Small intestine (tissue), 16 donors: ENCODE results near the gene PRKAR2B. TPM values are rescaled to one million over a fixed set of nuclear protein-coding genes. Genes with fewer than 3 reads are reported as not detected.

ENCODE experiments used
- DNase-seq, 2 donors: peaks; one replicate each; pipeline versions ENCODE4 v3.0.0 to v3.0.0-alpha.2; 2013
- FAIRE-seq: peaks from 2 replicates; lab custom pipeline; 2012; peaks lifted over from hg19 to GRCh38; lab: Jason Lieb, UNC
- H3K27ac ChIP-seq, 3 donors: one replicate each; pipeline ENCODE4 v1.5.1; 2013; ENCODE audit warnings: low read length in 2 of 3, mild to moderate bottlenecking in 2 of 3, control low read depth in 1 of 3, inconsistent platforms in 1 of 3, low read depth in 1 of 3, moderate library complexity in 1 of 3
- H3K27me3 ChIP-seq, 3 donors: one replicate each; pipeline ENCODE4 v1.6.1; 2013; ENCODE audit warnings: low read length in 3 of 3, inconsistent platforms in 1 of 3; ENCODE audit not compliant: control insufficient read depth in 3 of 3, insufficient read depth in 3 of 3
- H3K36me3 ChIP-seq, 3 donors: one replicate each; pipeline ENCODE4 v1.6.1; 2013; ENCODE audit warnings: low read length in 3 of 3, inconsistent platforms in 1 of 3, low read depth in 1 of 3, mild to moderate bottlenecking in 1 of 3, moderate library complexity in 1 of 3; ENCODE audit not compliant: control insufficient read depth in 3 of 3, insufficient read depth in 2 of 3
- H3K4me1 ChIP-seq, 3 donors: one replicate each; pipeline ENCODE4 v1.6.1; 2013; ENCODE audit warnings: low read length in 2 of 3, inconsistent platforms in 1 of 3, low read depth in 1 of 3, mild to moderate bottlenecking in 1 of 3, moderate library complexity in 1 of 3; ENCODE audit not compliant: control insufficient read depth in 3 of 3, insufficient read depth in 2 of 3
- H3K4me3 ChIP-seq, 3 donors: one replicate each; pipeline ENCODE4 v1.5.1; 2013; ENCODE audit warnings: low read length in 3 of 3, control low read depth in 1 of 3, inconsistent platforms in 1 of 3, low read depth in 1 of 3, mild to moderate bottlenecking in 1 of 3, moderate library complexity in 1 of 3
- H3K9me3 ChIP-seq, 2 donors: one replicate each; pipeline ENCODE4 v1.6.1; 2013; ENCODE audit warnings: low read depth in 1 of 2, low read length in 1 of 2; ENCODE audit not compliant: control insufficient read depth in 2 of 2, insufficient read depth in 1 of 2
- WGBS, 3 donors: extraction: QIAGEN DNeasy Blood & Tissue Kit; methylation state at CpG; one replicate each; pipeline ENCODE4 v1.1.7; 2013; 5-methylcytosine and 5-hydroxymethylcytosine counted together
- long read RNA-seq, 10 donors: transcript quantifications; one replicate each; lab custom pipeline, GENCODE V29; 2026
- polyA plus RNA-seq, 4 donors: library from polyadenylated mRNA; stranded (reverse) in 3 of 4; unstranded in 1 of 4; fragments of 200-250 nt in 3 of 4; fragments of 120-200 nt in 1 of 4; gene quantifications; one replicate each; pipeline versions ENCODE4 v1.2.1 to v1.2.3, GENCODE V29; 2013
- donor health status: healthy with polysubstance abuse.
- donor health status: control.
- donor health status: control.
- donor health status: Bipolar disorder and iron deficiency.
- donor health status: healthy.

PRKAR2B gene
- 10 to 100 TPM in 1 of 4 donors, 1 to 10 TPM in 2, under 1 TPM in 1; 0.89 to 12.9 (median 7.2) TPM for polyA plus RNA-seq
- long read RNA-seq, donor 1, partial matches to known transcripts = 0 of 1 reads
- long read RNA-seq, donor 1, other reads (novel, unspliced or antisense) = 0 of 1 reads
- long read RNA-seq, donor 2, partial matches to known transcripts = 0 of 1 reads
- long read RNA-seq, donor 2, other reads (novel, unspliced or antisense) = 0 of 1 reads
- long read RNA-seq, donor 3, partial matches to known transcripts = 0 of 4 reads
- long read RNA-seq, donor 3, other reads (novel, unspliced or antisense) = 0 of 4 reads
- long read RNA-seq, donor 4 = 0 reads
- long read RNA-seq, donor 5, partial matches to known transcripts = 0 of 1 reads
- long read RNA-seq, donor 5, other reads (novel, unspliced or antisense) = 0 of 1 reads
- long read RNA-seq, donor 6, partial matches to known transcripts = 0 of 3 reads
- long read RNA-seq, donor 6, other reads (novel, unspliced or antisense) = 0 of 3 reads
- long read RNA-seq, donor 7, transcript PRKAR2B-201 (11 exons, 3,745 nt) = major isoform, 16 of 16 reads
- long read RNA-seq, donor 7, partial matches to known transcripts = 0 of 16 reads
- long read RNA-seq, donor 7, other reads (novel, unspliced or antisense) = 0 of 16 reads
- long read RNA-seq, donor 8 = 0 reads
- long read RNA-seq, donor 9, partial matches to known transcripts = 0 of 1 reads
- long read RNA-seq, donor 9, other reads (novel, unspliced or antisense) = 0 of 1 reads
- long read RNA-seq, donor 10, transcript PRKAR2B-201 (11 exons, 3,745 nt) = major isoform, 11 of 11 reads
- long read RNA-seq, donor 10, partial matches to known transcripts = 0 of 11 reads
- long read RNA-seq, donor 10, other reads (novel, unspliced or antisense) = 0 of 11 reads

GRCh38 chr7:107044347-107045194 lies at the start of gene PRKAR2B:
Gene PRKAR2B, plus strand, starts transcription at chr7:107044705. Its CDS starts 203 bp downstream, at chr7:107044908.
- peaks cover 0 to 11% (median 0%) of the 10 kb centered on the region in 3 donors for H3K27me3 ChIP-seq
- peaks cover 0 to 11% (median 0%) of the 10 kb centered on the region in 3 donors for H3K4me1 ChIP-seq
- DNase-seq (peak; percentile 27 to 73), FAIRE-seq (no peak)
- no peaks in the 10 kb centered on the region for H3K36me3 ChIP-seq
- 1% methylated on average over 47 to 110 of the region's 110 CpGs for WGBS, 3 donors
- peak within 1 kb of the TSS in 2 of 3 donors; percentile 70 to 83 for H3K27ac ChIP-seq
- no peaks in the 10 kb centered on the region for H3K9me3 ChIP-seq
- peak within 1 kb of the TSS; percentile 51 to 70 (median 55) for H3K4me3 ChIP-seq

DNA sequence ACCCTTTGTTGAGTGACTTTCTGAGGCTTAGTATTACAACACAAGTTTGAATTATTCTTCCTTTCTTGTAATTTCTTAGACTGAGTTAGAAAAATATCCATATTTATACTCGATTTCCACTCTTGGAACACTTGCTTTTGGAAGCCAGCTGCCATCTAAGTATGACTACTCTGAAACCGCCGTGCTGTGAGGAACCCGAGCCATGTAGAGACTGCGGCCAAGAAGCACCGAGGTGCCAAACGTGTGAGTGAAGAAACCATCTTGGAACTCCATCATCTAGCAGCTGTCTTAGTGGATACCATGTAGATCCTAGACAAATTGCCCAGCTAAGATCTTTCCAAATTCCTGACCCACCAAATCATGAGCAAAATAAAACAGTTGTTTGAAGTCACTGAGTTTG lies 49.7 kb upstream of the PRKAR2B start:
- no peaks in the 10 kb centered on the region for H3K9me3 ChIP-seq
- H3K36me3 ChIP-seq = no peaks in the 10 kb centered on the region
- FAIRE-seq (no peak), DNase-seq (no peak)
- no peaks in the 10 kb centered on the region for H3K4me1 ChIP-seq
- WGBS, 3 donors = 78 to 89% (median 82%) methylated on average over 7 of the region's 7 CpGs
- H3K27ac ChIP-seq = no peak overlapping the region
- no peaks in the 10 kb centered on the region for H3K27me3 ChIP-seq
- no peak overlapping the region for H3K4me3 ChIP-seq

GRCh38 chr7:106997487-106998271 lies 46.8 kb upstream of the PRKAR2B start:
- DNase-seq = no peak
- no peaks in the 10 kb centered on the region for H3K27me3 ChIP-seq
- H3K27ac ChIP-seq = no peak overlapping the region
- no peaks in the 10 kb centered on the region for H3K9me3 ChIP-seq
- H3K4me3 ChIP-seq = no peak overlapping the region
- 48 to 77% (median 58%) methylated on average over 5 of the region's 5 CpGs for WGBS, 3 donors
- H3K36me3 ChIP-seq = no peaks in the 10 kb centered on the region
- no peak for FAIRE-seq
- H3K4me1 ChIP-seq = no peaks in the 10 kb centered on the region

DNA sequence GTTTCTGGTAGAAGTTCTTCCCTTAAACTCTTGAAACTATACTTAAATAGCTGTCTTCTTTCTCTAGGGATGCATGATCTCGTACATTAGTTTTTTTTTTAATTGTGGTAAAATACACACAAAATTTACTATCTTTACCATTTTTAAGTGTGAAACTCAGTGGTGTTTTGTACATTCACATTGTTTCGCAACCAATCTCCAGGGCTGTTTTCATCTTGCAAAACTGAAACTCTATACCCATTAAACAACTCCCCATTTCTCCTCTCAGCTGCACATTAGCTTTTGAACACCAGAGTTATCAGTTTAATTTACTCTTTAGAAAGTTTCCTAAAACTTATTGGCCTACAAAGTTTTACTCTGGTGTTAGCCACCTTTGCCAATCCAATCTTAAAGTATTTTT lies 45.5 kb upstream of the PRKAR2B start:
- Histone ChIP-seq H3K4me1 (no peaks in the 10 kb centered on the region), H3K27ac (no peak overlapping the region), H3K27me3 (no peaks in the 10 kb centered on the region), H3K4me3 (no peak overlapping the region), H3K36me3 (no peaks in the 10 kb centered on the region), H3K9me3 (no peaks in the 10 kb centered on the region)
- FAIRE-seq (no peak), DNase-seq (no peak)
- 79 to 90% (median 82%) methylated on average over 2 of the region's 2 CpGs for WGBS, 3 donors

DNA sequence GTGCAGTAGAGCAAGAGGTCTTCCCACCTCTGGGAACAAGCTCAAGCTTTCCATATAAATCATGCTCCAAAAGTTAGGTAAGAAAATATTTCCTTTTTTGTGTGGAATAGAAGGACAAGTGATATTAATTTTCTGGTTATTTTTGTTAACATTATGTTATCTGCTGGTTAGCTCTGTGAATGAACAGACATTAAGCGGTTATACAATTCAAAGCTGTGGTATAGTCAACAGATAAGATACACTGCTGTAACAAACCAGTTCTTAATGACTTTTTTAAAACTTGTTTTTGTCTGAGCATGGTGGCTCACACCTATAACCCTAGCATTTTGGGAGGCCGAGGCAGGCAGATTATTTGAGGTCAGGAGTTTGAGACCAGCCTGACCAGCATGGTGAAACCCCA lies 43.0 kb upstream of the PRKAR2B start:
- no peaks in the 10 kb centered on the region for H3K27me3 ChIP-seq
- no peak overlapping the region for H3K4me3 ChIP-seq
- no peaks in the 10 kb centered on the region for H3K4me1 ChIP-seq
- no peaks in the 10 kb centered on the region for H3K36me3 ChIP-seq
- WGBS, 3 donors = 80 to 91% (median 88%) methylated on average over 2 of the region's 2 CpGs
- no peak for FAIRE-seq
- no peak for DNase-seq
- H3K9me3 ChIP-seq = no peaks in the 10 kb centered on the region
- no peak overlapping the region for H3K27ac ChIP-seq

DNA sequence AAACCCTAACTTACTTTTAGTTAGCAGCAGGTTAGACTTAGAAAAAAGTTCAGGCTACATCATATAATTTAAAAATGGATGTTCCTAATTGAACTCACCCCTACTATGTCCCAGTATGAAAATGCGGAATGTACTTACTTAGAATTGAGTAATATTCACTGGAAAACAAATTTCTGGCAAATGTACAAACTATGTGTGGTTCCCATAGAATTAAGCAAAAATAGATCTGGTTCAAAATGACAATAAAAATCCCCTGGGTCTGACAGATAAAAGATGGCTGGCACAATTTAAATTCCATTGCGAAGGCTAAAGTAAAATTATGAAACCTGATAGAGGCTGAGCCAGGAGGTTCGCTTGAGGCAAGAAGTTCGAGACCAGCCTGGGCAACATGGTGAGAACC lies 42.4 kb upstream of the PRKAR2B start:
- Histone ChIP-seq H3K4me1 (no peaks in the 10 kb centered on the region), H3K36me3 (no peaks in the 10 kb centered on the region), H3K4me3 (no peak overlapping the region), H3K9me3 (no peaks in the 10 kb centered on the region), H3K27ac (no peak overlapping the region), H3K27me3 (no peaks in the 10 kb centered on the region)
- 90 to 95% (median 91%) methylated on average over 4 of the region's 4 CpGs for WGBS, 3 donors
- no peak for DNase-seq
- no peak for FAIRE-seq

- Histone ChIP-seq H3K9me3 (no peaks in the 10 kb centered on the region), H3K36me3 (no peaks in the 10 kb centered on the region), H3K27ac (no peak overlapping the region), H3K27me3 (no peaks in the 10 kb centered on the region), H3K4me1 (no peaks in the 10 kb centered on the region), H3K4me3 (no peak overlapping the region)
- WGBS, 3 donors = 64 to 78% (median 78%) methylated on average over 3 of the region's 3 CpGs
- FAIRE-seq (no peak), DNase-seq (no peak)
These were observed 41.9 kb upstream of the PRKAR2B start for GRCh38 chr7:107002529-107002998.
